H1 (cell line): ENCODE results near the gene TMPRSS2. TPM values are rescaled to one million over a fixed set of nuclear protein-coding genes. Genes with fewer than 3 reads are reported as not detected.

Experiments used
- CTCF ChIA-PET: fragments of 300-600 bp; sonication (Branson Sonifier 250); formaldehyde crosslinking; loops from one replicate; lab custom pipeline; 2021; ENCODE audit not compliant: partially characterized antibody; lab: Charles Lee
- POLR2A ChIA-PET: fragments of 300-600 bp; sonication (Branson Sonifier 250); formaldehyde crosslinking; loops from one replicate; lab custom pipeline; 2021; ENCODE audit warnings: inconsistent platforms; ENCODE audit not compliant: partially characterized antibody; lab: Charles Lee
- DNase-seq, 2 experiments: peaks; one replicate each; pipeline versions ENCODE4 v3.0.0 to v3.0.0-alpha.2; 2010 to 2022; ENCODE audit warnings: low spot score in 2 of 2, low read depth in 1 of 2, mixed read lengths in 1 of 2
- FAIRE-seq: peaks from 2 replicates; lab custom pipeline; 2011; peaks lifted over from hg19 to GRCh38; lab: Jason Lieb, UNC
- H2AFZ ChIP-seq: 2 replicates; pipeline ENCODE4 v1.8.1; 2012; ENCODE audit warnings: low read length, inconsistent platforms
- H2AK5ac ChIP-seq: 2 replicates; pipeline ENCODE4 v1.6.1; 2013; ENCODE audit warnings: low read depth, low read length
- H2BK120ac ChIP-seq: replicated peaks from 2 replicates; pipeline ENCODE3; 2013; ENCODE audit warnings: low read depth, low read length, inconsistent platforms
- H2BK12ac ChIP-seq: 2 replicates; pipeline ENCODE4 v1.6.1; 2013; ENCODE audit warnings: low read depth, low read length
- H2BK15ac ChIP-seq: 2 replicates; pipeline ENCODE4 v1.6.1; 2013; ENCODE audit warnings: low read length
- H2BK20ac ChIP-seq: 2 replicates; pipeline ENCODE4 v1.6.1; 2013; ENCODE audit warnings: low read length
- H2BK5ac ChIP-seq: 2 replicates; pipeline ENCODE4 v1.6.1; 2013; ENCODE audit warnings: low read depth, low read length
- H3K14ac ChIP-seq: 2 replicates; pipeline ENCODE4 v1.6.1; 2013; ENCODE audit warnings: inconsistent platforms; ENCODE audit not compliant: insufficient read length
- H3K18ac ChIP-seq: 2 replicates; pipeline ENCODE4 v1.6.1; 2013; ENCODE audit warnings: low read length; ENCODE audit errors: extremely low read depth
- H3K23ac ChIP-seq: 2 replicates; pipeline ENCODE4 v1.6.1; 2013; ENCODE audit warnings: inconsistent platforms; ENCODE audit not compliant: insufficient read length
- H3K23me2 ChIP-seq: 2 replicates; pipeline ENCODE4 v1.6.1; 2013; ENCODE audit warnings: low read depth, low read length
- H3K27ac ChIP-seq: 2 replicates; pipeline ENCODE4 v1.6.1; 2011; ENCODE audit warnings: low read depth, low read length, inconsistent platforms
- H3K27me3 ChIP-seq, 4 experiments: replicated peaks in 1 of 4; 1 replicate in 1 of 4; 2 replicates in 3 of 4; pipeline versions ENCODE4 v1.6.1 to v1.8.1; 2011 to 2013; ENCODE audit warnings: low read length in 3 of 4, mild to moderate bottlenecking in 3 of 4, inconsistent platforms in 2 of 4, mixed read lengths in 2 of 4, moderate library complexity in 1 of 4; ENCODE audit not compliant: control insufficient read depth in 3 of 4, insufficient read depth in 3 of 4; ENCODE audit errors: extremely low read depth in 1 of 4
- H3K36me3 ChIP-seq, 4 experiments: 2 replicates each; pipeline versions ENCODE4 v1.6.1 to v1.8.1; 2011 to 2013; ENCODE audit warnings: mild to moderate bottlenecking in 4 of 4, low read length in 3 of 4, moderate library complexity in 2 of 4, control low read depth in 1 of 4, inconsistent platforms in 1 of 4; ENCODE audit not compliant: insufficient read depth in 4 of 4, control insufficient read depth in 2 of 4
- H3K4ac ChIP-seq: replicated peaks from 2 replicates; pipeline ENCODE3; 2013; ENCODE audit warnings: low read length, low read depth, mixed read lengths, inconsistent platforms; ENCODE audit not compliant: insufficient read length
- H3K4me1 ChIP-seq, 4 experiments: replicated peaks in 1 of 4; 1 replicate in 1 of 4; 2 replicates in 3 of 4; pipeline versions ENCODE4 v1.6.1 to v1.8.1; 2011 to 2013; ENCODE audit warnings: low read length in 3 of 4, inconsistent platforms in 2 of 4, mixed read lengths in 1 of 4; ENCODE audit not compliant: insufficient read depth in 4 of 4, control insufficient read depth in 3 of 4
- H3K4me2 ChIP-seq, 2 experiments: 2 replicates each; pipeline versions ENCODE4 v1.6.1 to v1.8.1; 2011 to 2013; ENCODE audit warnings: low read depth in 2 of 2, low read length in 2 of 2, control low read depth in 1 of 2, inconsistent platforms in 1 of 2, mild to moderate bottlenecking in 1 of 2; ENCODE audit not compliant: insufficient read depth in 1 of 2
- H3K4me3 ChIP-seq, 4 experiments: fragments of 200-600, 300-600 bp in 1 of 4; sonication (generic), shearing (Covaris generic), sonication (Bioruptor Twin) in 1 of 4; 2 replicates each; pipeline versions ENCODE4 v1.5.1 to v1.8.1; 2011 to 2016; ENCODE audit warnings: low read length in 4 of 4, low read depth in 3 of 4, control low read depth in 2 of 4, inconsistent platforms in 2 of 4, mild to moderate bottlenecking in 2 of 4, mixed read lengths in 1 of 4, moderate library complexity in 1 of 4; ENCODE audit not compliant: insufficient read depth in 2 of 4; ENCODE audit errors: extremely low read depth in 1 of 4
- H3K56ac ChIP-seq: replicated peaks from 2 replicates; pipeline ENCODE3; 2013; ENCODE audit warnings: low read depth, mild to moderate bottlenecking, mixed read lengths, low read length, inconsistent platforms; ENCODE audit not compliant: insufficient read length
- H3K79me1 ChIP-seq: 2 replicates; pipeline ENCODE4 v1.6.1; 2013; ENCODE audit warnings: low read depth, low read length, control low read depth
- H3K79me2 ChIP-seq, 2 experiments: 2 replicates each; pipeline versions ENCODE4 v1.6.1 to v1.8.1; 2012 to 2013; ENCODE audit warnings: low read length in 2 of 2, mild to moderate bottlenecking in 2 of 2, inconsistent platforms in 1 of 2; ENCODE audit not compliant: insufficient read depth in 2 of 2, control insufficient read depth in 1 of 2
- H3K9ac ChIP-seq, 4 experiments: replicated peaks in 1 of 4; 1 replicate in 1 of 4; 2 replicates in 3 of 4; pipeline versions ENCODE4 v1.6.1 to v1.8.1; 2011 to 2013; ENCODE audit warnings: low read depth in 3 of 4, low read length in 3 of 4, control low read depth in 2 of 4, mild to moderate bottlenecking in 2 of 4, moderate library complexity in 2 of 4, inconsistent platforms in 1 of 4; ENCODE audit errors: extremely low read depth in 1 of 4
- H3K9me3 ChIP-seq, 2 experiments: 2 replicates each; pipeline versions ENCODE4 v1.6.1 to v1.8.1; 2012 to 2013; ENCODE audit warnings: mild to moderate bottlenecking in 2 of 2, moderate library complexity in 2 of 2, control low read depth in 1 of 2, inconsistent platforms in 1 of 2, low read depth in 1 of 2, low read length in 1 of 2, mixed read lengths in 1 of 2; ENCODE audit not compliant: insufficient read depth in 2 of 2
- H4K20me1 ChIP-seq, 2 experiments: replicated peaks in 1 of 2; 2 replicates each; pipeline versions ENCODE3 to v1.8.1; 2011 to 2013; ENCODE audit warnings: inconsistent platforms in 2 of 2, low read length in 2 of 2, mild to moderate bottlenecking in 1 of 2; ENCODE audit not compliant: insufficient read depth in 2 of 2, control insufficient read depth in 1 of 2
- H4K5ac ChIP-seq: 2 replicates; pipeline ENCODE4 v1.6.1; 2013; ENCODE audit warnings: low read length, low read depth, mixed read lengths, inconsistent platforms; ENCODE audit not compliant: insufficient read length
- H4K8ac ChIP-seq: 2 replicates; pipeline ENCODE4 v1.8.0; 2013; ENCODE audit warnings: mild to moderate bottlenecking, moderate library complexity, low read length, inconsistent platforms; ENCODE audit not compliant: insufficient read depth; ENCODE audit errors: extremely low read depth
- H4K91ac ChIP-seq: replicated peaks from 2 replicates; pipeline ENCODE3; 2013; ENCODE audit warnings: low read length, mixed read lengths, inconsistent platforms; ENCODE audit not compliant: insufficient read length
- EZH2 ChIP-seq: fragments of 200-600 bp; sonication (generic); IDR thresholded peaks from 2 replicates; pipeline ENCODE4 v1.7.1; 2012; ENCODE audit warnings: low read depth, mild to moderate bottlenecking, moderate library complexity, low read length, inconsistent platforms; ENCODE audit not compliant: severe bottlenecking
- NANOG ChIP-seq: IDR thresholded peaks from 2 replicates; pipeline ENCODE4 v1.6.1; 2011; ENCODE audit warnings: low read length, low read depth, mild to moderate bottlenecking, inconsistent platforms; ENCODE audit not compliant: insufficient read depth, poor library complexity, severe bottlenecking
- SRF ChIP-seq: IDR thresholded peaks from 2 replicates; pipeline ENCODE4 v1.6.1; 2011; ENCODE audit warnings: mild to moderate bottlenecking, low read depth, low read length, moderate library complexity
- WGBS, 2 experiments: shearing (Covaris generic) in 1 of 2; methylation state at CpG; one replicate each; pipeline versions ENCODE4 v1.1.6 to v1.1.7; 2013 to 2015; ENCODE audit warnings: low lambda C conversion rate in 2 of 2, mixed read lengths in 2 of 2, inconsistent platforms in 1 of 2, low coverage in 1 of 2, missing lambda C conversion rate in 1 of 2; ENCODE audit not compliant: insufficient replicate concordance in 2 of 2, insufficient coverage in 1 of 2, insufficient read length in 1 of 2; ENCODE audit errors: extremely low coverage in 1 of 2, missing lambda C conversion rate in 1 of 2; 5-methylcytosine and 5-hydroxymethylcytosine counted together
- polyA plus RNA-seq, 7 experiments: library from polyadenylated mRNA; depleted of rRNA in 3 of 7; stranded (reverse) in 5 of 7; unstranded in 2 of 7; fragments of >200 nt in 5 of 7; fragments of 200-250 nt in 2 of 7; gene quantifications; 1 replicate in 5 of 7; 2 replicates in 1 of 7; 4 replicates in 1 of 7; pipeline versions ENCODE4 v1.2.1 to v1.2.3, GENCODE V29; 2011 to 2013; ENCODE audit warnings: missing spikeins in 2 of 7, mixed read lengths in 2 of 7
- total RNA-seq: library from RNA; stranded (reverse); fragmentation: NEBNext Ultra II Directional; extraction: Animal tissue kit (Norgen Biotek cat#: 25700); gene quantifications from 2 replicates; pipeline ENCODE4 v1.2.1, GENCODE V29; 2021
- TF ChIP-seq, protein P1 (sequence below): IDR thresholded peaks from 2 replicates; pipeline ENCODE4 v1.6.1; 2012; ENCODE audit warnings: low read length, inconsistent platforms
- TF ChIP-seq, protein P2 (sequence below): IDR thresholded peaks from 2 replicates; pipeline ENCODE4 v1.6.1; 2011; ENCODE audit warnings: low read length, improper control_type of control experiment

Gene TMPRSS2
- total and polyA plus RNA-seq, 2 of the 8 experiments (the other 6 are each of a cell fraction or from before 2014, with no cell fraction given), result 9.2 to 11.0 TPM

DNA sequence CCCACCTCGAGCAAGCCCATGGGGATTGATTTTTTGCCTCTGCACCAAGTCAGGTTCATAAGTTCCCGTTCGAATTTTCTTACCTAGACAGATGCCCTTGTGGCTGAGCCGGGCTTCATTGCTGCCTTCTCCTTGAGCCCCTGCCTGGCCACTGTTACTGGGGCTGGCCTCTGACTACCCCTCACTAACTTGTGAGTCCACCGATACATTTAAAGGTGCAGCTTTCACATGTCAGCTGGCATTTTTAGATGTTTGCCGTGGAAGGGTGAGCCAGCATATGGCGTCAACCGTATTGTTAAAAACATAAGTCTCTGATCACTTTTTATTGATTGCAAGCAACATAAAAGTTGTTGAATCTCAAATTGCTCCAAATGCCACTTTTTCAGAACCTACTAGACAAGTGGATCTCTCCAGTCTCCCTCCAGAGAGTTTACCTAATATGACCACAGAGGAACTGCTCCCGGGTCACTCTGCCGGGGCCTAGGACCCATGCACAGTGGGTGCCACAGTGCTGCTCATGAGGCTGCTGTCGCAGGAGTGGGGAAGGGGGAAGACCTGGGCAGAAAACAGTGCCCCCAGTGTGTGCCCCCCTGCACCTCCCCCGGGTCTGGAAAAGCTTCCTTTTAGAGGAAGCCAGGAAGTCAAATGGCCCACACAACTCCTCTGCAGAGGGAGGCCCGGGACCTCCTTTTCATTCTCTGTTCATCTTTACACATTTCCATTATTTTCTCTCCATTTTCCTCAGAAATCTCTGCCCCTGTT is 63.1 kb downstream of the TMPRSS2 start:
- Histone ChIP-seq H3K27ac (no peak overlapping the region), H3K18ac (no peak overlapping the region), H4K20me1 (no peaks in the 10 kb centered on the region), H4K5ac (no peak overlapping the region), H2BK15ac (no peak overlapping the region), H3K4me1 (no peaks in the 10 kb centered on the region; a peak in 1 of 7 replicates), H3K4me3 (no peak overlapping the region), H2BK12ac (no peak overlapping the region), H3K14ac (no peak overlapping the region), H3K9me3 (no peaks in the 10 kb centered on the region), H3K4ac (no peak overlapping the region), H3K4me2 (no peak overlapping the region), H4K8ac (no peak overlapping the region; the same call in 1 of the 2 replicates), H3K23me2 (no peaks in the 10 kb centered on the region), H2BK5ac (no peak overlapping the region), H3K9ac (no peak overlapping the region), H4K91ac (no peak overlapping the region), H2BK120ac (no peak overlapping the region), H3K27me3 (no peaks in the 10 kb centered on the region), H2AK5ac (no peak overlapping the region), H3K79me1 (no peaks in the 10 kb centered on the region), H3K23ac (no peak overlapping the region), H2AFZ (no peak overlapping the region), H2BK20ac (no peak overlapping the region), H3K36me3 (no peaks in the 10 kb centered on the region), H3K56ac (no peak overlapping the region), H3K79me2 (no peaks in the 10 kb centered on the region)
- POLR2A ChIA-PET, result interaction anchor here (1.4 to 2.2 kb wide), 2 partner anchors 10 to 15 kb away, joined by 3 to 6 read pairs; no protein-coding TSS in a partner anchor
- no peak for FAIRE-seq
- DNase-seq, result no peak
- no peak for TF ChIP-seq SRF
- TF ChIP-seq, protein P1, sequence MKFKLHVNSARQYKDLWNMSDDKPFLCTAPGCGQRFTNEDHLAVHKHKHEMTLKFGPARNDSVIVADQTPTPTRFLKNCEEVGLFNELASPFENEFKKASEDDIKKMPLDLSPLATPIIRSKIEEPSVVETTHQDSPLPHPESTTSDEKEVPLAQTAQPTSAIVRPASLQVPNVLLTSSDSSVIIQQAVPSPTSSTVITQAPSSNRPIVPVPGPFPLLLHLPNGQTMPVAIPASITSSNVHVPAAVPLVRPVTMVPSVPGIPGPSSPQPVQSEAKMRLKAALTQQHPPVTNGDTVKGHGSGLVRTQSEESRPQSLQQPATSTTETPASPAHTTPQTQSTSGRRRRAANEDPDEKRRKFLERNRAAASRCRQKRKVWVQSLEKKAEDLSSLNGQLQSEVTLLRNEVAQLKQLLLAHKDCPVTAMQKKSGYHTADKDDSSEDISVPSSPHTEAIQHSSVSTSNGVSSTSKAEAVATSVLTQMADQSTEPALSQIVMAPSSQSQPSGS, result no peak
- TF ChIP-seq, protein P2, sequence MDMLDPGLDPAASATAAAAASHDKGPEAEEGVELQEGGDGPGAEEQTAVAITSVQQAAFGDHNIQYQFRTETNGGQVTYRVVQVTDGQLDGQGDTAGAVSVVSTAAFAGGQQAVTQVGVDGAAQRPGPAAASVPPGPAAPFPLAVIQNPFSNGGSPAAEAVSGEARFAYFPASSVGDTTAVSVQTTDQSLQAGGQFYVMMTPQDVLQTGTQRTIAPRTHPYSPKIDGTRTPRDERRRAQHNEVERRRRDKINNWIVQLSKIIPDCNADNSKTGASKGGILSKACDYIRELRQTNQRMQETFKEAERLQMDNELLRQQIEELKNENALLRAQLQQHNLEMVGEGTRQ, result no peak
- no peak for TF ChIP-seq NANOG
- TF ChIP-seq EZH2, result no peak
- 92% methylated on average over 13 of the region's 13 CpGs; no CpG with 5 or more reads in 1 of the 2 experiments for WGBS, 2 experiments
- CTCF ChIA-PET, result interaction anchor here (1.1 kb wide), 1 partner anchor 75 kb away, joined by 4 read pairs; no protein-coding TSS in a partner anchor
